ENCODE data around the gene SIGLEC14.

The SIGLEC14 gene

GRCh38 chr19:51615991-51616390 lies 30.6 kb downstream of the SIGLEC14 start:
- DNase-seq, result no peak

GRCh38 chr19:51614789-51615188 lies 31.8 kb downstream of the SIGLEC14 start:
- no peak for DNase-seq

GRCh38 chr19:51610576-51610975 lies 36.0 kb downstream of the SIGLEC14 start:
- DNase-seq, result no peak

- peak in 4 of 5 donors; percentile 27 to 37 (median 37) for DNase-seq
These were observed 38.6 kb downstream of the SIGLEC14 start for GRCh38 chr19:51607920-51608562.

GRCh38 chr19:51607077-51607476 lies 39.5 kb downstream of the SIGLEC14 start:
- no peak for DNase-seq

- DNase-seq, result no peak
These were observed 44.3 kb downstream of the SIGLEC14 start for GRCh38 chr19:51602189-51602854.

GRCh38 chr19:51600940-51601580 lies 45.6 kb downstream of the SIGLEC14 start:
- no peak for DNase-seq

- no peak for DNase-seq
These were observed 47.5 kb downstream of the SIGLEC14 start for GRCh38 chr19:51599084-51599483.

- no peak for DNase-seq
These were observed 48.3 kb downstream of the SIGLEC14 start for GRCh38 chr19:51598159-51598915.

- DNase-seq, result no peak
These were observed 51.1 kb downstream of the SIGLEC14 start for GRCh38 chr19:51595190-51596175.

GRCh38 chr19:51594774-51595109 lies 51.9 kb downstream of the SIGLEC14 start:
- DNase-seq, result no peak

- peak; percentile 90 to 97 (median 92) for DNase-seq
These were observed 52.5 kb downstream of the SIGLEC14 start for GRCh38 chr19:51593969-51594773.

- DNase-seq, result no peak
These were observed 53.3 kb downstream of the SIGLEC14 start for GRCh38 chr19:51593138-51593890.

Data from T-helper 1 cell (primary cell).